ENCODE results near the gene PCDHB1. TPM values are rescaled to one million over a fixed set of nuclear protein-coding genes. Genes with fewer than 3 reads are reported as not detected.
A peak's percentile ranks its signal among the peaks of the same experiment; 100 is the strongest.

PCDHB1 gene
- total RNA-seq, 2 donors from 2014 or later: not detected

DNA sequence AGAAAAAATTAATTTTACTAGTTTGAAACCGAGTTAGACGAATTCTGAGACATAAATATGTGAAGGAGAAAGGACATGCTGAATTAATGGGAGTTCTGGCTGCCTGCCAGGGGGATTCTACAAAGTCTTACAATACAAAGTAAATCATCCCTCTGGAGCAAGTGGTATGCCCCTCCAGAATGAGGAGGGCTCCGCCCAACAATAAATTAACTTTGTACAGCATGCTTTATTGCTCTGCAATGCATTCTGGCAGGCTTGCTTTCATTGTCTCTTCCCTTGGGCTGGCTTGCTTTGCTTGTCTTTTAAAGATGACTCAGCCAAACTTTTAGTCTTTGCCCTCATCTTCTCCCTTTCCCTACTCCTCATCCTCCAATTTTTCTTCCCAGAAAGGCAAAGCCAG, 11.7 kb upstream of the PCDHB1 start:
- H3K27ac ChIP-seq: no peak overlapping the region
- 25% methylated on average over 3 of the region's 3 CpGs for WGBS
- intact Hi-C loops (cut with DNase I): no loop called here
- H3K4me1 ChIP-seq (replicated peaks): no peaks in the 10 kb centered on the region
- H3K9me3 ChIP-seq: no peaks in the 10 kb centered on the region
- DNase-seq (ENCODE audit: low spot score): no peak
- no peak overlapping the region for H3K4me3 ChIP-seq
- no peaks in the 10 kb centered on the region for H3K36me3 ChIP-seq
- no peaks in the 10 kb centered on the region for H3K27me3 ChIP-seq (replicated peaks; ENCODE audit: insufficient read depth)
- TF ChIP-seq, protein P1, sequence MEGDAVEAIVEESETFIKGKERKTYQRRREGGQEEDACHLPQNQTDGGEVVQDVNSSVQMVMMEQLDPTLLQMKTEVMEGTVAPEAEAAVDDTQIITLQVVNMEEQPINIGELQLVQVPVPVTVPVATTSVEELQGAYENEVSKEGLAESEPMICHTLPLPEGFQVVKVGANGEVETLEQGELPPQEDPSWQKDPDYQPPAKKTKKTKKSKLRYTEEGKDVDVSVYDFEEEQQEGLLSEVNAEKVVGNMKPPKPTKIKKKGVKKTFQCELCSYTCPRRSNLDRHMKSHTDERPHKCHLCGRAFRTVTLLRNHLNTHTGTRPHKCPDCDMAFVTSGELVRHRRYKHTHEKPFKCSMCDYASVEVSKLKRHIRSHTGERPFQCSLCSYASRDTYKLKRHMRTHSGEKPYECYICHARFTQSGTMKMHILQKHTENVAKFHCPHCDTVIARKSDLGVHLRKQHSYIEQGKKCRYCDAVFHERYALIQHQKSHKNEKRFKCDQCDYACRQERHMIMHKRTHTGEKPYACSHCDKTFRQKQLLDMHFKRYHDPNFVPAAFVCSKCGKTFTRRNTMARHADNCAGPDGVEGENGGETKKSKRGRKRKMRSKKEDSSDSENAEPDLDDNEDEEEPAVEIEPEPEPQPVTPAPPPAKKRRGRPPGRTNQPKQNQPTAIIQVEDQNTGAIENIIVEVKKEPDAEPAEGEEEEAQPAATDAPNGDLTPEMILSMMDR (IDR thresholded peaks at IDR 0.05): no peak
- no peak for TF ChIP-seq POLR2AphosphoS5 (IDR thresholded peaks at IDR 0.05)
- TF ChIP-seq POLR2A (IDR thresholded peaks at IDR 0.05): no peak

DNA sequence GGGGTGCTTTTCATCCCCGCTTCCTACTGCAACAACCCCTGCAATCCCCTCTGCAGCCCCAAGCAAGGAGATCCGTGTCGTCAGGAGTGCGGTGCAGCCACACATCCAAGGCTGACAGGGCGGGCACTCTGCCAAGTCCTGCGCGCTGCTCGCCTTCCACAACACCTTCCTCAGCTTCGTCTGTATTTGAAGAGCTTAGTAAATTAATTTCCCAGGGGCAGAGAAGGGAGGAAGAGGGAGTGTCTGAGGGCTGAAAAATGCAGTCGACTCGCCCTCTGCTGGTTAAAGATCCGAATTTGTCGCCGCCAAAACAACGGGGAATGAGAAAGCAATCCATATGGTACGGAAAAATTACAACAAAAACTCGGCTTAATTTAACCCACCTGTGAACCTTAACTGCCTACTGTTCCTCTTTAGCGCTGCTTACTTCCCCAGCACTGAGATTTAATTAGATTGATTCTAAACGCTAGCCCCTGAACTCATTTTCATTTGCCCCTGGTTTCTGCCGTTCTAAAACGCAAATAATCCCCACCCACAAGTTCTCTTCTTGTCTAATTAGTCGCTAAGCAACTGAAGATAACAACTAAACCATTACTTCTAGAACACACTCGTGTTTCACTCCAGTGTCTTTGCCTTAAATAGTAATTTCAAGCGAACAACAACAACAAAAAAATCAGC, 10.9 kb upstream of the PCDHB1 start:
- no peak for DNase-seq (ENCODE audit: low spot score)
- no peak for TF ChIP-seq POLR2A (IDR thresholded peaks at IDR 0.05)
- TF ChIP-seq, protein P1 (IDR thresholded peaks at IDR 0.05): peak in 2 of 4 experiments; percentile 34 to 50
- H3K4me1 ChIP-seq (replicated peaks): no peaks in the 10 kb centered on the region
- H3K27ac ChIP-seq: peak overlapping the region in 1 of 2 donors; percentile 37
- H3K27me3 ChIP-seq (replicated peaks; ENCODE audit: insufficient read depth): no peaks in the 10 kb centered on the region
- H3K36me3 ChIP-seq: no peaks in the 10 kb centered on the region
- intact Hi-C loops (cut with DNase I): loop anchor here (10.0 kb wide), 2 partner anchors 115 to 185 kb away; partner anchors contain the start of genes PCDHA10 and PCDHAC1
- WGBS: 15% methylated on average over 24 of the region's 24 CpGs
- H3K4me3 ChIP-seq: peak overlapping the region; percentile 6 to 18
- H3K9me3 ChIP-seq: no peaks in the 10 kb centered on the region

DNA sequence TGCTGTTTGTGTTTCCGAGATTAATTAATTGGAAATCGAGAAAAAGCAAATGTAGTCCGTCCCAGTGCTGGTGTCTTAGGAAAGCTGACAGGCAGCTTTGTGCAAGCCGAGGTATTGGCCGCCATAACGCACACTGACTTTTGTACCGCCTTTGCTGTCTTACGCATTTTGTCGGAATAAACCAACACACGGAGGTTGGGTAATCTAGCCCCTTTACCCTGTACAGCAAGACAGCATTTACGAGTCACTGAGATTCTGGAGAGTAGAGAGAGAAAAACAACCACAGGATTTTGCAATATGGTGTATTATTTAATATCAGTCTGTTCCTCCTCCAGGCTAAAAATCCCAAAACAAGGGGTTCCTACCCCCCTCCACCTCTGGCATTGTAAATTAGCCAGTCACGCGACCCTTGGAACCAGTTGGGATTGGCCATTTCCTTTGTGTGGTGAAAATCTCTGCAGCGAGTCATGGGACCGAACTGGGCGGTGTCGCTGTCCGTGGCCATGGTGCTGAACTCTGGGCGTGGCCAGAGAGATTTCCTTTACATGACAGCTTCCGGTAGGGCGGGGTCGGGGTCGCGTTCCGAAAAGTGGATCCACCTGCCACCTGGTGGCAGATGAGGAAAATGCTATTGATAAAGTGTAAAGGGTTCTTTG, 10.3 kb upstream of the PCDHB1 start:
- TF ChIP-seq POLR2A (IDR thresholded peaks at IDR 0.05): no peak
- peak; percentile 73 for TF ChIP-seq POLR2AphosphoS5 (IDR thresholded peaks at IDR 0.05)
- TF ChIP-seq, protein P1 (IDR thresholded peaks at IDR 0.05): peak in 3 of 4 experiments; percentile 66 to 87 (median 69)
- WGBS: 6% methylated on average over 25 of the region's 25 CpGs
- peak overlapping the region; percentile 6 to 18 for H3K4me3 ChIP-seq
- no peaks in the 10 kb centered on the region for H3K36me3 ChIP-seq
- intact Hi-C loops (cut with DNase I): loop anchor here (10.0 kb wide), 2 partner anchors 116 to 186 kb away; partner anchors contain the start of genes PCDHA10 and PCDHAC1
- H3K9me3 ChIP-seq: no peaks in the 10 kb centered on the region
- DNase-seq (ENCODE audit: low spot score): peak; percentile 79
- no peaks in the 10 kb centered on the region for H3K4me1 ChIP-seq (replicated peaks)
- H3K27ac ChIP-seq: peak overlapping the region in 1 of 2 donors; percentile 37
- no peaks in the 10 kb centered on the region for H3K27me3 ChIP-seq (replicated peaks; ENCODE audit: insufficient read depth)

DNA sequence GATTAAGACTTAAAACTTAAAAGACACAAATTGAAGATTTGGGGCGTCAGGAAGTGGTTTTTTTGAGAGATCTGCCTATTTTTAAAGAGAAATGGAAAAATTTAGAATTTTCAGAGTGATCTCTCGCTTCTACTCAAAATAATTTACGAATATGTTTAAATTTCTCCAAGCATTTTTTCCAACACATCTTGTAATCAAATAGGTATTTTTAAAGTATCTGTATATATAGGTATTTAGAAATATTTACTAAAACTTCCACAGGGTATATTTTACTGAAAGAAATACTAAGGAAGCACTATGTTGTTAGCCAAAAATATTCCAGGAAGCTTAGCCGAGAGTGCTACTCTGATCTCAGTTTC, 9.8 kb upstream of the PCDHB1 start:
- intact Hi-C loops (cut with DNase I): loop anchor here (10.0 kb wide), 2 partner anchors 117 to 187 kb away; partner anchors contain the start of genes PCDHA10 and PCDHAC1
- no peaks in the 10 kb centered on the region for H3K9me3 ChIP-seq
- no peak overlapping the region for H3K4me3 ChIP-seq
- no peaks in the 10 kb centered on the region for H3K4me1 ChIP-seq (replicated peaks)
- no peak for DNase-seq (ENCODE audit: low spot score)
- no peaks in the 10 kb centered on the region for H3K36me3 ChIP-seq
- no peak overlapping the region for H3K27ac ChIP-seq
- no peaks in the 10 kb centered on the region for H3K27me3 ChIP-seq (replicated peaks; ENCODE audit: insufficient read depth)
- 18% methylated on average over 4 of the region's 4 CpGs for WGBS
- TF ChIP-seq, protein P1 (IDR thresholded peaks at IDR 0.05): no peak
- no peak for TF ChIP-seq POLR2AphosphoS5 (IDR thresholded peaks at IDR 0.05)
- TF ChIP-seq POLR2A (IDR thresholded peaks at IDR 0.05): no peak

All from prostate gland (tissue), 2 donors.